HCT116 (cell line): ENCODE measurements around the gene ENOX1. TPM values are rescaled to one million over a fixed set of nuclear protein-coding genes. Genes with fewer than 3 reads are reported as not detected.

Experiments used
- ATAC-seq: fragments of 200-7000 bp; cut with Tn5 transposase; 2 replicates; pipeline ENCODE4 v1.9.1; 2020; ENCODE audit warnings: mild to moderate bottlenecking, moderate library complexity
- BruUV-seq: library from RNA; stranded (reverse); fragments of 400-500 nt; replicated peaks from 2 replicates; lab custom pipeline; 2021; lab: Mats Ljungman, UMichigan
- CTCF ChIA-PET: fragments of 300-600 bp; sonication (Branson Sonifier 250); formaldehyde crosslinking; loops from one replicate; lab custom pipeline; 2021; ENCODE audit warnings: antibody characterized with exemption; lab: Charles Lee
- POLR2A ChIA-PET: fragments of 300-600, 350-600 bp; sonication (Branson Sonifier 250); formaldehyde crosslinking; loops from one replicate; lab custom pipeline; 2021; ENCODE audit warnings: antibody characterized with exemption; lab: Charles Lee
- RAD21 ChIA-PET, 2 experiments: fragments of 300-600 bp; sonication (Branson Sonifier 250); formaldehyde crosslinking; loops; one replicate each; lab custom pipeline; 2023; ENCODE audit warnings: low total read pairs in 2 of 2; ENCODE audit not compliant: uncharacterized antibody in 2 of 2, unreplicated experiment in 2 of 2, low non-redundant PET in 1 of 2; lab: Charles Lee
- DNase-seq: peaks from one replicate; pipeline ENCODE4 v3.0.0-alpha.2; 2010; ENCODE audit warnings: low read depth, low spot score
- H2AFZ ChIP-seq: fragments of 200-600 bp; shearing (Covaris generic), sonication (generic); 2 replicates; pipeline ENCODE4 v1.6.1; 2017; ENCODE audit warnings: low read depth, mixed run types, mixed read lengths, antibody characterized with exemption, low read length; ENCODE audit not compliant: poor library complexity, severe bottlenecking
- H3K27ac ChIP-seq: 2 replicates; pipeline ENCODE4 v1.5.1; 2012; ENCODE audit warnings: low read depth, low read length
- H3K27me3 ChIP-seq: fragments of 200-600 bp; sonication (generic); 2 replicates; pipeline ENCODE4 v1.6.1; 2016; ENCODE audit warnings: mixed run types, low read length, mixed read lengths; ENCODE audit not compliant: insufficient read depth
- H3K36me3 ChIP-seq, 2 experiments: fragments of 200-500 bp in 1 of 2; fragments of 200-600 bp in 1 of 2; sonication (Bioruptor generic) in 1 of 2; sonication (generic) in 1 of 2; 2 replicates each; pipeline versions ENCODE4 v1.5.1 to v1.6.1; 2014 to 2016; ENCODE audit warnings: low read length in 2 of 2, inconsistent platforms in 1 of 2, mixed read lengths in 1 of 2, mixed run types in 1 of 2; ENCODE audit not compliant: insufficient read depth in 2 of 2, control insufficient read depth in 1 of 2
- H3K4me1 ChIP-seq, 2 experiments: fragments of 200-600 bp in 1 of 2; sonication (generic) in 1 of 2; 2 replicates each; pipeline versions ENCODE4 v1.5.1 to v1.6.1; 2012 to 2017; ENCODE audit warnings: low read length in 2 of 2, inconsistent platforms in 1 of 2, mild to moderate bottlenecking in 1 of 2, mixed read lengths in 1 of 2, mixed run types in 1 of 2, moderate library complexity in 1 of 2; ENCODE audit not compliant: insufficient read depth in 2 of 2, control insufficient read depth in 1 of 2
- H3K4me2 ChIP-seq: fragments of 200-600 bp; sonication (generic); 2 replicates; pipeline ENCODE4 v1.6.1; 2017; ENCODE audit warnings: mixed run types, low read length, mixed read lengths
- H3K4me3 ChIP-seq, 2 experiments: fragments of 200-600 bp in 1 of 2; sonication (generic) in 1 of 2; replicated peaks in 1 of 2; 2 replicates each; pipeline ENCODE4 v1.5.1; 2011 to 2016; ENCODE audit warnings: low read length in 2 of 2, control low read depth in 1 of 2, low read depth in 1 of 2, mild to moderate bottlenecking in 1 of 2, mixed read lengths in 1 of 2, mixed run types in 1 of 2
- H3K79me2 ChIP-seq: fragments of 200-600 bp; sonication (generic); 2 replicates; pipeline ENCODE4 v1.6.1; 2017; ENCODE audit warnings: mild to moderate bottlenecking, mixed run types, low read length, moderate library complexity, mixed read lengths; ENCODE audit not compliant: insufficient read depth
- H3K9ac ChIP-seq: fragments of 200-600 bp; sonication (generic); 2 replicates; pipeline ENCODE4 v1.6.1; 2016; ENCODE audit warnings: low read length, mixed read lengths
- H3K9me2 ChIP-seq: fragments of 200-600 bp; sonication (generic), shearing (Covaris generic); 2 replicates; pipeline ENCODE4 v1.6.1; 2017; ENCODE audit warnings: mixed run types, mild to moderate bottlenecking, moderate library complexity; ENCODE audit not compliant: insufficient read depth
- H3K9me3 ChIP-seq, 2 experiments: fragments of 200-500 bp in 1 of 2; fragments of 200-600 bp in 1 of 2; sonication (Bioruptor generic) in 1 of 2; sonication (generic) in 1 of 2; 2 replicates each; pipeline ENCODE4 v1.6.1; 2014 to 2017; ENCODE audit warnings: low read length in 2 of 2, mixed read lengths in 2 of 2, inconsistent platforms in 1 of 2, low read depth in 1 of 2, mild to moderate bottlenecking in 1 of 2, mixed run types in 1 of 2, moderate library complexity in 1 of 2; ENCODE audit not compliant: control insufficient read depth in 1 of 2, insufficient read depth in 1 of 2
- H4K20me1 ChIP-seq: fragments of 200-600 bp; sonication (generic), shearing (Covaris generic); 2 replicates; pipeline ENCODE4 v1.6.1; 2017; ENCODE audit warnings: mixed run types, mild to moderate bottlenecking, moderate library complexity; ENCODE audit not compliant: insufficient read depth
- CBX3 ChIP-seq: IDR thresholded peaks from 2 replicates; pipeline ENCODE4 v1.6.1; 2012; ENCODE audit warnings: low read depth
- CEBPB ChIP-seq: IDR thresholded peaks from 2 replicates; pipeline ENCODE4 v1.6.1; 2012; ENCODE audit warnings: low read depth
- CTCF ChIP-seq, 3 experiments: fragments of 200-600 bp in 1 of 3; sonication (generic) in 1 of 3; IDR thresholded peaks in 2 of 3; conservative IDR thresholded peaks in 1 of 3; 2 replicates each; pipeline ENCODE4 v1.5.1; 2012 to 2017; ENCODE audit warnings: low read depth in 2 of 3, low read length in 2 of 3, antibody characterized with exemption in 1 of 3, borderline replicate concordance in 1 of 3, control low read depth in 1 of 3, mild to moderate bottlenecking in 1 of 3, mixed read lengths in 1 of 3, mixed run types in 1 of 3, moderate library complexity in 1 of 3; ENCODE audit not compliant: insufficient read depth in 1 of 3
- EGR1 ChIP-seq: IDR thresholded peaks from 2 replicates; pipeline ENCODE4 v1.6.1; 2012; ENCODE audit warnings: low read depth
- ELF1 ChIP-seq: IDR thresholded peaks from 2 replicates; pipeline ENCODE4 v1.6.1; 2012; ENCODE audit warnings: low read depth, borderline replicate concordance
- EZH2 ChIP-seq: fragments of 200-600 bp; sonication (generic); IDR thresholded peaks from 2 replicates; pipeline ENCODE4 v1.6.1; 2017; ENCODE audit warnings: antibody characterized with exemption, mixed run types
- EZH2phosphoT487 ChIP-seq: fragments of 200-600 bp; IDR thresholded peaks from 2 replicates; pipeline ENCODE4 v1.6.1; 2018; ENCODE audit warnings: antibody characterized with exemption, borderline replicate concordance
- MAX ChIP-seq: IDR thresholded peaks from 2 replicates; pipeline ENCODE4 v1.6.1; 2012
- POLR2A ChIP-seq: IDR thresholded peaks from 2 replicates; pipeline ENCODE4 v1.7.0; 2011; ENCODE audit warnings: borderline replicate concordance; ENCODE audit not compliant: insufficient read depth, insufficient read length; ENCODE audit errors: extremely low read depth
- POLR2AphosphoS5 ChIP-seq: IDR thresholded peaks from 2 replicates; pipeline ENCODE4 v1.6.1; 2011; ENCODE audit warnings: mild to moderate bottlenecking, low read depth, low read length, moderate library complexity
- REST ChIP-seq: IDR thresholded peaks from 2 replicates; pipeline ENCODE4 v1.6.1; 2012; ENCODE audit warnings: low read depth
- SIN3A ChIP-seq: IDR thresholded peaks from 2 replicates; pipeline ENCODE4 v1.6.1; 2012; ENCODE audit warnings: low read depth
- SRF ChIP-seq: IDR thresholded peaks from 2 replicates; pipeline ENCODE4 v1.6.1; 2012; ENCODE audit warnings: low read depth
- TCF7L2 ChIP-seq: IDR thresholded peaks from 2 replicates; pipeline ENCODE4 v1.7.0; 2011; ENCODE audit warnings: borderline replicate concordance, inconsistent platforms; ENCODE audit not compliant: insufficient read depth, insufficient read length; ENCODE audit errors: extremely low read depth
- YY1 ChIP-seq: IDR thresholded peaks from 2 replicates; pipeline ENCODE4 v1.6.1; 2011; ENCODE audit warnings: low read length, low read depth, moderate library complexity, mild to moderate bottlenecking; ENCODE audit not compliant: insufficient replicate concordance; ENCODE audit errors: extremely low read depth
- ZFX ChIP-seq: fragments of 450-650 bp; IDR thresholded peaks from 2 replicates; pipeline ENCODE4 v1.6.1; 2017
- ZNF274 ChIP-seq: fragments of 200-500 bp; sonication (Bioruptor generic); IDR thresholded peaks from 2 replicates; pipeline ENCODE4 v1.6.1; 2014; ENCODE audit warnings: mild to moderate bottlenecking, low read depth, low read length, inconsistent platforms
- intact Hi-C: fragments of 100-400 bp; cut with micrococcal nuclease; formaldehyde crosslinking; loops from 2 replicates; pipeline ENCODE4 v1.10.0; 2022
- total RNA-seq: library from RNA; stranded (reverse); gene quantifications from one replicate; pipeline ENCODE4 v1.2.1, GENCODE V29; 2021; ENCODE audit not compliant: unreplicated experiment

Gene ENOX1
- total RNA-seq, 1 experiment from 2014 or later = 4.5 TPM

GRCh38 chr13:43370842-43371241, 415.9 kb downstream of the ENOX1 start (continued):
- no peak for TF ChIP-seq YY1
- TF ChIP-seq EZH2 = no peak
- no peak for TF ChIP-seq SRF

- Histone ChIP-seq H3K9me3 (no peaks in the 10 kb centered on the region), H3K27ac (no peak overlapping the region), H3K4me3 (no peak overlapping the region), H3K9ac (no peak overlapping the region), H3K36me3 (no peaks in the 10 kb centered on the region), H3K79me2 (no peaks in the 10 kb centered on the region), H3K27me3 (no peaks in the 10 kb centered on the region), H3K9me2 (no peaks in the 10 kb centered on the region), H3K4me1 (no peaks in the 10 kb centered on the region), H2AFZ (no peak overlapping the region), H4K20me1 (no peaks in the 10 kb centered on the region), H3K4me2 (no peak overlapping the region)
- ATAC-seq (no peak), DNase-seq (no peak)
- intact Hi-C loops = no loop called here
- no peak for TF ChIP-seq CBX3
- no peak for TF ChIP-seq EZH2phosphoT487
- TF ChIP-seq EGR1 = no peak
- no peak for TF ChIP-seq SIN3A
- TF ChIP-seq YY1 = no peak
- no peak for TF ChIP-seq SRF
- no peak for TF ChIP-seq MAX
- no peak for TF ChIP-seq POLR2A
- no peak for TF ChIP-seq ZNF274
- no peak for TF ChIP-seq ELF1
- no peak for TF ChIP-seq REST
- TF ChIP-seq POLR2AphosphoS5 = no peak
- TF ChIP-seq TCF7L2 = no peak
- TF ChIP-seq EZH2 = no peak
- no peak for TF ChIP-seq ZFX
- TF ChIP-seq CTCF (IDR thresholded peaks at IDR 0.05 in 2 of 3, conservative IDR thresholded peaks at IDR 0.05 in 1 of 3; ENCODE audit: borderline replicate concordance in 1 of 3, insufficient read depth in 1 of 3, low read depth in 2 of 3, low read length in 2 of 3) = no peak
- TF ChIP-seq CEBPB = no peak
- ChIA-PET CTCF (no interaction called here), RAD21 (no interaction called here), POLR2A (no interaction called here)
- no TSS peak for BruUV-seq
These were observed 417.5 kb downstream of the ENOX1 start for GRCh38 chr13:43369319-43369718.
